IgD-negative memory B cell (primary cell): ENCODE results near the gene PHKB. TPM values are rescaled to one million over a fixed set of nuclear protein-coding genes. Genes with fewer than 3 reads are reported as not detected.
"Not testable (repeated sequence)": the region's sequence is repeated elsewhere in the genome, so short reads cannot be mapped to it uniquely, and the experiment has no call there.

Source experiments
- H3K27ac Mint-ChIP-seq, 3 donors: one replicate each; pipeline ENCODE4 v1.8.0; 2020 to 2022; ENCODE audit warnings: mild to moderate bottlenecking in 3 of 3, mixed read lengths in 3 of 3, moderate library complexity in 1 of 3
- H3K27me3 Mint-ChIP-seq: one replicate; pipeline ENCODE4 v1.8.0; 2021; ENCODE audit warnings: mixed read lengths
- H3K36me3 Mint-ChIP-seq: one replicate; pipeline ENCODE4 v1.8.0; 2020; ENCODE audit warnings: mild to moderate bottlenecking, mixed read lengths
- H3K4me1 Mint-ChIP-seq, 3 donors: one replicate each; pipeline ENCODE4 v1.8.0; 2020 to 2022; ENCODE audit warnings: mixed read lengths in 3 of 3, mild to moderate bottlenecking in 1 of 3
- H3K4me3 Mint-ChIP-seq, 4 donors: one replicate each; pipeline ENCODE4 v1.8.0; 2020 to 2022; ENCODE audit warnings: mild to moderate bottlenecking in 4 of 4, mixed read lengths in 4 of 4, moderate library complexity in 3 of 4
- H3K9me3 Mint-ChIP-seq, 3 donors: one replicate each; pipeline ENCODE4 v1.8.0; 2020 to 2021; ENCODE audit warnings: mixed read lengths in 3 of 3, mild to moderate bottlenecking in 1 of 3
- polyA plus RNA-seq: library from polyadenylated mRNA; unstranded; fragments of 300-500 nt; fragmentation: Illumina TruSeq; gene quantifications from one replicate; pipeline ENCODE4 v1.2.3, GENCODE V29; 2021

Gene PHKB
- polyA plus RNA-seq, 1 donor from 2014 or later: 52.2 TPM

DNA sequence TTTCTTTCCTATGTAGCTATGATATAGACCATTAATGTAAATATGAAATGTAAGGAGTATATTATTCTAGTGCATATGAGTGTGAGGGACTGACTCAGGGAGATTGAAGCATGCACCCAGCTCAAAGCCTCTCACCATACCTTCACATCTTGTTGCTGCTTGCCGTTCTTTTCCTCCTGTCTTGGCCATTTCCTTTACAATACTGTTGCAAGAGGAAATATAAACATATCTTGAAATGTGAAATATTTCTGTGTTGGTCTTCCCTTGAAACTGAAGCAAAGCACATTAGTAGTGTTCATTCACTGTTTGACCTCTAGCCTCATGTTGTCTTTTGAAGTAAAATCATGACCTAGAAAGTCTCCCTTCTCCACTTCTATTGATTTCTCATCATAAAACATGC, 46.6 kb downstream of the PHKB start:
- H3K4me3 Mint-ChIP-seq: no peak overlapping the region
- H3K36me3 Mint-ChIP-seq: peaks cover 20% of the 10 kb centered on the region
- H3K27ac Mint-ChIP-seq: no peak overlapping the region
- H3K4me1 Mint-ChIP-seq: peaks cover 7 to 16% (median 12%) of the 10 kb centered on the region in 3 donors
- no peaks in the 10 kb centered on the region for H3K9me3 Mint-ChIP-seq
- H3K27me3 Mint-ChIP-seq: no peaks in the 10 kb centered on the region

- Mint-ChIP-seq H3K27ac (no peak overlapping the region), H3K4me1 (peaks cover 2 to 10% (median 2%) of the 10 kb centered on the region in 3 donors), H3K36me3 (peaks cover 16% of the 10 kb centered on the region), H3K27me3 (no peaks in the 10 kb centered on the region), H3K4me3 (no peak overlapping the region), H3K9me3 (no peaks in the 10 kb centered on the region)
Measured at GRCh38 chr16:47511882-47512281, 50.8 kb downstream of the PHKB start.

GRCh38 chr16:47519037-47519436, 57.9 kb downstream of the PHKB start:
- peak overlapping the region in 1 of 3 donors; percentile 59 for H3K27ac Mint-ChIP-seq
- no peak overlapping the region for H3K4me3 Mint-ChIP-seq
- H3K27me3 Mint-ChIP-seq: no peaks in the 10 kb centered on the region
- no peaks in the 10 kb centered on the region for H3K9me3 Mint-ChIP-seq
- peaks cover 10 to 13% (median 13%) of the 10 kb centered on the region in 3 donors for H3K4me1 Mint-ChIP-seq
- peaks cover 23% of the 10 kb centered on the region for H3K36me3 Mint-ChIP-seq

- H3K9me3 Mint-ChIP-seq: no peaks in the 10 kb centered on the region
- peaks cover 12 to 16% (median 13%) of the 10 kb centered on the region in 3 donors for H3K4me1 Mint-ChIP-seq
- H3K27me3 Mint-ChIP-seq: no peaks in the 10 kb centered on the region
- H3K27ac Mint-ChIP-seq: no peak overlapping the region
- H3K4me3 Mint-ChIP-seq: no peak overlapping the region
- peaks cover 23% of the 10 kb centered on the region for H3K36me3 Mint-ChIP-seq
Measured at GRCh38 chr16:47519546-47519945, 58.4 kb downstream of the PHKB start.

- Mint-ChIP-seq H3K27me3 (no peaks in the 10 kb centered on the region), H3K4me1 (peaks cover 12 to 17% (median 13%) of the 10 kb centered on the region in 3 donors), H3K4me3 (no peak overlapping the region), H3K36me3 (peaks cover 20% of the 10 kb centered on the region), H3K9me3 (no peaks in the 10 kb centered on the region), H3K27ac (peak overlapping the region in 1 of 3 donors; percentile 9)
Measured at GRCh38 chr16:47519996-47520679, 59.0 kb downstream of the PHKB start.

- H3K27me3 Mint-ChIP-seq: no peaks in the 10 kb centered on the region
Measured at GRCh38 chr16:47523342-47524006, 62.3 kb downstream of the PHKB start.

DNA sequence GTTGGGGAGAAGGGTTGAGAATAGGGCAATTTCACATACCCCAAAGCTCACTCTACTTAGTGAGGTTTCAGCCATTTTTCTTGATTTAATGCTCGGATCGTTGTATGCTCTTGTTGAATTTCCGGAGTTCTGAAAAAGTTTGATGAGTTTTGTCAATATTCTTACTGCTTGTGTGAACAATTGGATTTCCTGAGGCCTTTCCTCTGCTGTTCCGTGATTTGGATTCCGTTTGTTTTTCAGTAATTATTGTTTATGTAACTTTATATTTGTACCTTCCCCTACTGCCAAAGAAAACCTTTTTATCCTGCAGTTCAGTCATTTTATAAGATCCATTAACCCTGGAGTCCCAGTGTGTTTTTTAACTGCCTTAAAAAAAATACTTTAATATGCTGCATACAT, 62.9 kb downstream of the PHKB start:
- peaks cover 21% of the 10 kb centered on the region for H3K36me3 Mint-ChIP-seq

More at GRCh38 chr16:47523342-47524006, 62.3 kb downstream of the PHKB start:
- Mint-ChIP-seq H3K36me3 (peaks cover 19% of the 10 kb centered on the region), H3K9me3 (no peaks in the 10 kb centered on the region), H3K27ac (peak overlapping the region; percentile 3 to 71 (median 31)), H3K4me1 (peaks cover 12 to 17% (median 13%) of the 10 kb centered on the region in 3 donors), H3K4me3 (peak overlapping the region in 2 of 4 donors; percentile 59 to 61)

GRCh38 chr16:47528431-47528830, 67.3 kb downstream of the PHKB start:
- Mint-ChIP-seq H3K4me1 (peaks cover 6 to 10% (median 8%) of the 10 kb centered on the region in 3 donors), H3K36me3 (peaks cover 7% of the 10 kb centered on the region), H3K27ac (no peak overlapping the region), H3K27me3 (no peaks in the 10 kb centered on the region), H3K4me3 (no peak overlapping the region), H3K9me3 (peaks cover 0 to 2% (median 0%) of the 10 kb centered on the region in 3 donors)

More for the DNA sequence above, 62.9 kb downstream of the PHKB start:
- Mint-ChIP-seq H3K9me3 (no peaks in the 10 kb centered on the region), H3K27me3 (no peaks in the 10 kb centered on the region), H3K4me3 (no peak overlapping the region), H3K27ac (peak overlapping the region in 2 of 3 donors; percentile 31 to 71), H3K4me1 (peaks cover 12 to 17% (median 13%) of the 10 kb centered on the region in 3 donors)

DNA sequence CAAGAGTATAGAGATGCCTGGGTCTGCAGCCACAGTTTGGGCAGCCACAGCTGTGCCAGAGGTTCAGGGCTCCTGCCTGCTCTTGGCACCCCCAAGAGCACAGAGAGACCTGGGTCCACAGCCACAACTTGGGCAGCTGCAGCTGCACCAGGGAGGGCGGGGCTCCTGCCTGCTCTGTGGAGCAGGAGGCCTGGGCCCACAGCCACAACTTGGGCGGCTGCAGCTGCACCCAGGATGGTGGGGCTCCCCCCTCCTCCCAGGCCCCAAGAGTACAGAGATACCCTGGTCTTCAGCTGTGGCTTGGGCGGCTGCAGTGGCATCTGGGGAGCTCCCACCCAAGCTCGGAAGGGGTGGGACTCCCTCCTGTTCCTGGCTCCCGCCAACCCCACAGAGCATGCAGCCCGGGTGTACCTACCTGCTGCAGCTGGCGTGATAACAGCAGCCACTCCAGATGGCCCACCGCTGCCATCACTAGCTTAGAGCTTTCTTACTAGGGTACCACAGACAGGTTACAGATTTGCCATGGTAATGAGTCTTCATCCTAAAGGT, 72.7 kb downstream of the PHKB start:
- no peak overlapping the region for H3K4me3 Mint-ChIP-seq
- H3K27ac Mint-ChIP-seq: no peak overlapping the region
- peaks cover 2 to 4% (median 3%) of the 10 kb centered on the region in 3 donors for H3K9me3 Mint-ChIP-seq
- H3K36me3 Mint-ChIP-seq: peaks cover 13% of the 10 kb centered on the region
- H3K27me3 Mint-ChIP-seq: no peaks in the 10 kb centered on the region
- no peaks in the 10 kb centered on the region for H3K4me1 Mint-ChIP-seq

DNA sequence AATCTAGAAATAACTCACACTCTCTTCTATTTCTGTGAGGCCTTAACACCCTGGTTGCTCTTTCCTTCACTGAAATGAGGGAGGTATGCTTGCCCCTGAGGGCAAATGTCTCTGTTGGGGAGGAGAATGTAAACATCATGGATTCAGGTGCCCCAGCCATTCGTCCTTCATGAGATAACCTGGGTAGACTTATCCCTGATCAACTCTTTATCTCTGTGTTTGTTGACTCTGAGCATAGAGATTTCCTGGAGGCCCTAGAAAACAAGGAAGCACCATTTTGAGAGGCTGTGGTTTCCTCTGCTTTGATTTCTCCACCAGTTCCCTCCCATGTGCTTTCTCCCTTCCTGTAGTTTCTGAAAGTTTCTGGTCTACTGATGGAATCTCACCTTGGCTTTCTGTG, 77.3 kb downstream of the PHKB start:
- H3K27ac Mint-ChIP-seq: no peak overlapping the region
- H3K9me3 Mint-ChIP-seq: peaks cover 4 to 14% (median 11%) of the 10 kb centered on the region in 3 donors
- no peak overlapping the region for H3K4me3 Mint-ChIP-seq
- no peaks in the 10 kb centered on the region for H3K27me3 Mint-ChIP-seq
- H3K36me3 Mint-ChIP-seq: peaks cover 24% of the 10 kb centered on the region
- no peaks in the 10 kb centered on the region for H3K4me1 Mint-ChIP-seq

DNA sequence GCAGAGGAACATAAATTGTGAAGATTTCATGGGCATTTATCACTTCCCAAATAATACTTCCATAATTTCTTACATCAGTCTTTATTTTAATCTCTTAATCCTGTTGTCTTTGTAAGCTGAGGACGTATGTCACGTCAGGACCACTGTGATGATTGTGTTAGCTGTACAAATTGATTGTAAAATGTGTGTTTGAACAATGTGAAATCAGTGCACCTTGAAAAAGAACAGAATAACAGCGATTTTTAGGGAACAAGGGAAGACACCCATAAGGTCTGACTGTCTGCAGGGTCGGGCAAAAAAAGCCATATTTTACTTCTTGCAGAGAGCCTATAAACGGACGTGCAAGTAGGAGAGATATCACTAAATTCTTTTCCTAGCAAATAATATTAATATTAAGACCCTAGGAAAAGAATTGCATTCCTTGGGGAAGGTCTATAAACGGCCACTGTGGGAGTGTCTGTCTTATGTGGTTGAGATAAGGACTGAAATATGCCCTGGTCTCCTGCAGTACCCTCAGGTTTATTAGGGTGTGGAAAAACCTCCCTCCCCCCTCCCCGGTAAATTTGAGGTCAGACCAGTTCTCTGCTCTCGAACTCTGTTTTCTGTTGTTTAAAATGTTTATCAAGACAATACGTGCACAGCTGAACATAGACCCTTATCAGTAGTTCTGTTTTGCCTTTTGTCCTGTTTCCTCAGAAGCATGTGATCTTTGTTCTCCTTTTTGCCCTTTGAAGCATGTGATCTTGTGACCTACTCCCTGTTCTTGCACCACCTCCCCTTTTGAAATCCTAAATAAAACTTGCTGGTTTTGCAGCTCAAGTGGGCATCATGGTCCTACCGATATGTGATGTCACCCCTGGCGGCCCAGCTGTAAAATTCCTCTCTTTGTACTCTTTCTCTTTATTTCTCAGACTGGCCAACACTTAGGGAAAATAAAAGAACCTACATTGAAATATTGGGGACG, 78.9 kb downstream of the PHKB start:
- H3K27me3 Mint-ChIP-seq, H3K4me1 Mint-ChIP-seq: not testable (repeated sequence)
- peaks cover 27% of the 10 kb centered on the region for H3K36me3 Mint-ChIP-seq
- peaks cover 4 to 14% (median 11%) of the 10 kb centered on the region in 3 donors for H3K9me3 Mint-ChIP-seq
- H3K27ac Mint-ChIP-seq: peak overlapping the region in 1 of 3 donors; percentile 62
- peak overlapping the region in 1 of 4 donors; percentile 38 for H3K4me3 Mint-ChIP-seq

- H3K4me3 Mint-ChIP-seq, H3K27me3 Mint-ChIP-seq, H3K4me1 Mint-ChIP-seq, H3K27ac Mint-ChIP-seq: not testable (repeated sequence)
- H3K36me3 Mint-ChIP-seq: peaks cover 31% of the 10 kb centered on the region
- H3K9me3 Mint-ChIP-seq: peaks cover 4 to 15% (median 14%) of the 10 kb centered on the region in 3 donors
Measured at GRCh38 chr16:47541135-47541534, 80.0 kb downstream of the PHKB start.

DNA sequence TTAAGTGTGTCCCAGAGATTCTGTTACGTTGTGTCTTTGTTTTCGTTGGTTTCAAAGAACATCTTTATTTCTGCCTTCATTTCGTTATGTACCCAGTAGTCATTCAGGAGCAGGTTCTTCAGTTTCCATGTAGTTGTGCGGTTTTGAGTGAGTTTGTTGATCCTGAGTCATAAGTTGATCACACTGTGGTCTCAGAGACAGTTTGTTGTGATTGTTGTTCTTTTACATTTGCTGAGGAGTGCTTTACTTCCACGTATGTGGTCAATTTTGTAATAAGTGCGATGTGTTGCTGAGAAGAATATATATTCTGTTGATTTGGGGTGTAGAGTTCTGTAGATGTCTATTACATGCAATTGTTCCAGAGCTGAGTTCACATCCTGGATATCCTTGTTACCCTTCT, 83.1 kb downstream of the PHKB start:
- H3K27me3 Mint-ChIP-seq, H3K4me1 Mint-ChIP-seq, H3K27ac Mint-ChIP-seq: not testable (repeated sequence)
- H3K9me3 Mint-ChIP-seq: peaks cover 4 to 15% (median 7%) of the 10 kb centered on the region in 3 donors
- H3K4me3 Mint-ChIP-seq: peak overlapping the region in 1 of 4 donors; percentile 2
- H3K36me3 Mint-ChIP-seq: peaks cover 33% of the 10 kb centered on the region

GRCh38 chr16:47551185-47551584, 90.1 kb downstream of the PHKB start:
- Mint-ChIP-seq H3K9me3 (peaks cover 2 to 15% (median 10%) of the 10 kb centered on the region in 3 donors), H3K27ac (peak overlapping the region in 1 of 3 donors; percentile 67), H3K36me3 (peaks cover 35% of the 10 kb centered on the region), H3K4me3 (peak overlapping the region in 1 of 4 donors; percentile 13)
- H3K4me1 Mint-ChIP-seq, H3K27me3 Mint-ChIP-seq: not testable (repeated sequence)
